Type B pancreatic cell (in vitro differentiated cells): ENCODE data around the gene SPC25. TPM values are rescaled to one million over a fixed set of nuclear protein-coding genes. Genes with fewer than 3 reads are reported as not detected.

ENCODE experiments used
- DNase-seq: peaks from one replicate; pipeline ENCODE4 v3.0.0; 2021; ENCODE audit warnings: mixed read lengths; ENCODE audit not compliant: unreplicated experiment; ENCODE audit errors: extremely low spot score
- H3K27ac Mint-ChIP-seq: 2 replicates; pipeline ENCODE4 v1.8.0; 2021; ENCODE audit warnings: mild to moderate bottlenecking, mixed read lengths
- H3K27me3 Mint-ChIP-seq: 2 replicates; pipeline ENCODE4 v1.8.0; 2021; ENCODE audit warnings: mixed read lengths
- H3K36me3 Mint-ChIP-seq: 2 replicates; pipeline ENCODE4 v1.8.0; 2021; ENCODE audit warnings: mixed read lengths
- H3K4me1 Mint-ChIP-seq: one replicate; pipeline ENCODE4 v1.8.0; 2021; ENCODE audit warnings: mixed read lengths; ENCODE audit not compliant: unreplicated experiment
- H3K4me3 Mint-ChIP-seq: 2 replicates; pipeline ENCODE4 v1.8.0; 2021; ENCODE audit warnings: mild to moderate bottlenecking, mixed read lengths
- H3K9me3 Mint-ChIP-seq: 2 replicates; pipeline ENCODE4 v1.8.0; 2021; ENCODE audit warnings: mixed read lengths
- CTCF ChIP-seq: fragments of 200-600 bp; sonication (generic); conservative IDR thresholded peaks from 2 replicates; pipeline ENCODE4 v1.5.0; 2021; ENCODE audit warnings: antibody characterized with exemption, mild to moderate bottlenecking
- total RNA-seq: library from RNA; stranded (reverse); gene quantifications from 2 replicates; pipeline ENCODE4 v1.2.1, GENCODE V29; 2021; ENCODE audit warnings: low replicate concordance

The SPC25 gene
- total RNA-seq, 1 donor from 2014 or later: 25.2 TPM

GRCh38 chr2:168855601-168856000 is 34.6 kb downstream of the SPC25 start:
- H3K4me3 Mint-ChIP-seq: no peak overlapping the region

GRCh38 chr2:168854651-168855050 is 35.6 kb downstream of the SPC25 start:
- no peak overlapping the region for H3K4me3 Mint-ChIP-seq
- TF ChIP-seq CTCF: no peak
- H3K27ac Mint-ChIP-seq: no peak overlapping the region
- H3K27me3 Mint-ChIP-seq: no peaks in the 10 kb centered on the region
- DNase-seq: no peak
- H3K9me3 Mint-ChIP-seq: no peaks in the 10 kb centered on the region
- peaks cover 21% of the 10 kb centered on the region for H3K36me3 Mint-ChIP-seq
- peaks cover 11% of the 10 kb centered on the region for H3K4me1 Mint-ChIP-seq

More at GRCh38 chr2:168855601-168856000, 34.6 kb downstream of the SPC25 start:
- no peak for TF ChIP-seq CTCF
- Mint-ChIP-seq H3K36me3 (peaks cover 21% of the 10 kb centered on the region), H3K4me1 (peaks cover 11% of the 10 kb centered on the region), H3K9me3 (no peaks in the 10 kb centered on the region), H3K27me3 (no peaks in the 10 kb centered on the region), H3K27ac (no peak overlapping the region)
- DNase-seq: no peak

- no peaks in the 10 kb centered on the region for H3K27me3 Mint-ChIP-seq
- no peak for TF ChIP-seq CTCF
- no peaks in the 10 kb centered on the region for H3K9me3 Mint-ChIP-seq
Observed at GRCh38 chr2:168853471-168853870, 36.8 kb downstream of the SPC25 start.

GRCh38 chr2:168852481-168852880 is 37.7 kb downstream of the SPC25 start:
- Mint-ChIP-seq H3K36me3 (peaks cover 21% of the 10 kb centered on the region), H3K4me1 (peaks cover 11% of the 10 kb centered on the region), H3K27ac (no peak overlapping the region), H3K4me3 (no peak overlapping the region), H3K9me3 (no peaks in the 10 kb centered on the region), H3K27me3 (no peaks in the 10 kb centered on the region)
- no peak for TF ChIP-seq CTCF
- no peak for DNase-seq

More at GRCh38 chr2:168853471-168853870, 36.8 kb downstream of the SPC25 start:
- Mint-ChIP-seq H3K4me3 (no peak overlapping the region), H3K4me1 (peaks cover 11% of the 10 kb centered on the region), H3K27ac (no peak overlapping the region), H3K36me3 (peaks cover 21% of the 10 kb centered on the region)
- no peak for DNase-seq

GRCh38 chr2:168851674-168852320 is 38.4 kb downstream of the SPC25 start:
- no peak for DNase-seq
- no peaks in the 10 kb centered on the region for H3K27me3 Mint-ChIP-seq

More at GRCh38 chr2:168851674-168852320, 38.4 kb downstream of the SPC25 start:
- H3K27ac Mint-ChIP-seq: no peak overlapping the region
- no peaks in the 10 kb centered on the region for H3K9me3 Mint-ChIP-seq
- no peak for TF ChIP-seq CTCF
- H3K4me1 Mint-ChIP-seq: peaks cover 5% of the 10 kb centered on the region
- H3K4me3 Mint-ChIP-seq: no peak overlapping the region
- peaks cover 21% of the 10 kb centered on the region for H3K36me3 Mint-ChIP-seq
